HAP-1 (cell line): Measurements from ENCODE around the gene CHST2.

Source experiments
- DNase-seq, 2 experiments: peaks; one replicate each; pipeline ENCODE4 v3.0.0-alpha.2; 2016 to 2020; ENCODE audit warnings: low spot score in 2 of 2
- H3K27me3 ChIP-seq: fragments of 250-450 bp; sonication (Bioruptor Pico); 2 replicates; pipeline ENCODE4 v1.5.1; 2020; ENCODE audit warnings: low read depth, mild to moderate bottlenecking, moderate library complexity
- H3K36me3 ChIP-seq: fragments of 250-450 bp; sonication (Bioruptor Pico); replicated peaks from 2 replicates; pipeline ENCODE4 v1.5.1; 2020; ENCODE audit warnings: mild to moderate bottlenecking
- H3K4me1 ChIP-seq: fragments of 250-450 bp; sonication (Bioruptor Pico); 2 replicates; pipeline ENCODE4 v1.5.1; 2020; ENCODE audit warnings: mild to moderate bottlenecking
- H3K4me3 ChIP-seq: fragments of 250-450 bp; sonication (Bioruptor Pico); 2 replicates; pipeline ENCODE4 v1.5.1; 2020; ENCODE audit warnings: mild to moderate bottlenecking, moderate library complexity
- H3K9me3 ChIP-seq: fragments of 250-450 bp; sonication (Bioruptor Pico); 2 replicates; pipeline ENCODE4 v1.5.1; 2020; ENCODE audit warnings: mild to moderate bottlenecking, moderate library complexity
- in situ Hi-C: fragments of 300-500 bp; cut with MboI; formaldehyde crosslinking; loops from 3 replicates; pipeline ENCODE4 v1.14.3; 2020; ENCODE audit warnings: low sequenced_read_pairs, inconsistent platforms, mixed read lengths

The CHST2 gene

DNA sequence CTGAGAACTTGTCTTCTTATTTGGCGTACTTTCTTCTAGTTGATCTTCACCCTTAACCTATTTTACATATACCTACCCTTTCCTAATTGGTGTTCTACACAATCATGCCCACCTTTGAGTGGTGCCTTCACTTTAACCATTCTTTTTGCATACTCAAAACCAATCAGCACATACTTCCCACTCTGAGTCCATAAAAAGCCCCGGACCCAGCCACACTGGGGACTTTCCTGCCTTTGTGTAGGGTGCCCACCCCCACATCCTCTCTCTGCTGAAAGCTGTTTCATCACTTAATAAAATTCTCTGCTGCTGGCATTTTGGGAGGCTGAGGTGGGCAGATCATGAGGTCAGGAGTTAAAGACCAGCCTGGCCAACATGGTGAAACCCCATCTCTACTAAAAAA lies 15.9 kb upstream of the CHST2 start:
- no peaks in the 10 kb centered on the region; the same call in 1 of the 2 replicates for H3K9me3 ChIP-seq
- no peaks in the 10 kb centered on the region for H3K27me3 ChIP-seq
- no peak overlapping the region for H3K4me3 ChIP-seq
- in situ Hi-C loops = no loop called here
- no peaks in the 10 kb centered on the region for H3K36me3 ChIP-seq
- H3K4me1 ChIP-seq = peaks cover 6% of the 10 kb centered on the region
- no peak for DNase-seq

GRCh38 chr3:143105170-143105569 lies 14.4 kb upstream of the CHST2 start:
- no peaks in the 10 kb centered on the region; the same call in 1 of the 2 replicates for H3K9me3 ChIP-seq
- peaks cover 6% of the 10 kb centered on the region for H3K4me1 ChIP-seq
- DNase-seq = no peak
- in situ Hi-C loops = no loop called here
- H3K4me3 ChIP-seq = no peak overlapping the region
- no peaks in the 10 kb centered on the region for H3K36me3 ChIP-seq
- H3K27me3 ChIP-seq = no peaks in the 10 kb centered on the region

- Histone ChIP-seq H3K4me3 (no peak overlapping the region), H3K36me3 (no peaks in the 10 kb centered on the region), H3K9me3 (no peaks in the 10 kb centered on the region), H3K27me3 (peaks cover 3% of the 10 kb centered on the region; the same call in 1 of the 2 replicates), H3K4me1 (no peaks in the 10 kb centered on the region)
- in situ Hi-C loops = no loop called here
- no peak for DNase-seq
Measured at GRCh38 chr3:143109861-143110260, 9.7 kb upstream of the CHST2 start.

DNA sequence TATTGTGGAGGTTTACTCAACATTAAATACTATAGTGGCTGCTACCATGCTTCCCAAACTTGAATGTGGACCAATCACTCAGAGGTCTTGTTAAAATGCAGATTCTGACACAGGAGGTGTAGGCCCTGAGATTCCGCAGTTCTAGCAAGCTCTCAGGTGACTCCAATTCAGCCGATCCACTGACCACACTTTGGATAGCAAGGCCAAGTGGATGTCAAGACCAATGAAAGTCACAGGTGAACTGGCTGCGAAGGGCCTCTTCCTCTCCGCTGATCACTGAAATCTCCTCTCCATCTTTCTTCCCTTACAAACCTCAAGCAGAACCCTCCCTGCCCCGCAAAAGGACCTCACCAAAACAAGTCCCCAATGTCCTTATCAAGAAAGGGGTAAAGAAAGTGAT lies 9.2 kb upstream of the CHST2 start:
- H3K9me3 ChIP-seq = no peaks in the 10 kb centered on the region
- no peaks in the 10 kb centered on the region for H3K36me3 ChIP-seq
- H3K27me3 ChIP-seq = peaks cover 3% of the 10 kb centered on the region; the same call in 1 of the 2 replicates
- no peaks in the 10 kb centered on the region for H3K4me1 ChIP-seq
- no peak for DNase-seq
- in situ Hi-C loops = no loop called here
- no peak overlapping the region for H3K4me3 ChIP-seq

DNA sequence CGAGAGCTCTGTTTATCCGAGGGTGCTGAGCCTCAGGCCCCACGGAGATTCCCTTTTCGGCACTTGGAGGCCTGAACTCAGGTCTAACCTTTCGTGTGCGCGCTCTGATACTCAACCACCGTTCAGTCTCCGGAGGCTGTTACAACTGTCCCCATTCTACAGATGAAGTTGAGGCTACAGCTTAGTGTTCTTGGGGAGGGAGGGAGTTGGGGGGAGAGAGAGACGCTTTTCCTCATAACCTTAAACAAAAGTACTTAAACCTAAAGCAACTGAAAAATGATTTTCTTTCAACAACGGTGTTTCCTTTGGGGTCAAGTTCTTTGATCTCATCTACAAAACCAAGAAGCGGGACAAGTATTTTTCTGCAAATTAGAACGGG lies 952 bp upstream of the CHST2 start:
- Histone ChIP-seq H3K9me3 (no peaks in the 10 kb centered on the region), H3K36me3 (no peaks in the 10 kb centered on the region), H3K4me1 (no peaks in the 10 kb centered on the region; the same call in 1 of the 2 replicates), H3K4me3 (peak overlapping the region; percentile 55), H3K27me3 (peaks cover 11% of the 10 kb centered on the region)
- in situ Hi-C loops = no loop called here
- DNase-seq = no peak

DNA sequence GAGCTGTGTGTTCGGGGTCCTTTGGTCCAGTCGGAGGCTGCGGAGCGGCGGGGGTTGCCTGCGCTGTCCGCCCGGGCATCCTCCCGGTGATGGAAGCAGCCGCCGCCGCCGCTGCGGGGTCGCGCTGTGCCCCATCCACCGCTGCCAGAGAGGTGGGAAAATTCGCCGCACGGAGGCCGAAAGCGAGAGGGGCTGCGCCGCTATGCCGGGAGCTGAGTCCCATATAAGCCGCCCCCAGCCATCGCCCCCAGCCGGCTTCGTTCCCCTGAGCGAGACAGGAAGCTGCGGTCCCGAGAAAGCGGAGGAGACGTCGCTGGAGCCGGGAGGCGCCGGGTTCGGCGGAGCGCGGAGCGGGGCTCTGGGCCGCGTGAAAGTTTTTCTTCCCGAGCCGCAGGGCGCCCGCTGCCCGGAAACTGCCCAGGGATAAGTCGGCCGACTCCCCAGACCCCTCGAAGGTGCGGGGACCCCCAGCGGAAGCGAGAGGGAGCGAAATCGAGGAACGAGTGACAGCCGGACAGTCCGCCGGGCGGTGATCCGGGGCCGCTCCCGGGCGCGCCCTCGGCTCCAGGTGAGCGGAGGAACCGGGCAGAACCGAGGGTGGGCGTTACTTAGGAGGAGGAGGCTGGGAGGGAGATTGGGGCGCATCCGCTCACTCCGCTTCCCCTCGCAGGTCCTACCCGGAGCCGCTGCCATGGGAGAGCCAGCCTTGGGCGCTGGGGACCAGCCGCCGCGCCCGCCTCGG lies 574 bp downstream of the CHST2 start:
- peak in 1 of 2 experiments; percentile 47 for DNase-seq
- Histone ChIP-seq H3K4me1 (no peaks in the 10 kb centered on the region; the same call in 1 of the 2 replicates), H3K9me3 (no peaks in the 10 kb centered on the region), H3K27me3 (peaks cover 19% of the 10 kb centered on the region), H3K36me3 (no peaks in the 10 kb centered on the region), H3K4me3 (peak overlapping the region; percentile 55)
- in situ Hi-C loops = no loop called here

GRCh38 chr3:143120716-143121240 lies 1.2 kb downstream of the CHST2 start:
- in situ Hi-C loops = no loop called here
- Histone ChIP-seq H3K4me3 (peak overlapping the region; percentile 55), H3K36me3 (no peaks in the 10 kb centered on the region), H3K4me1 (no peaks in the 10 kb centered on the region; the same call in 1 of the 2 replicates), H3K27me3 (peaks cover 19% of the 10 kb centered on the region), H3K9me3 (no peaks in the 10 kb centered on the region)
- peak in 1 of 2 experiments; percentile 40 for DNase-seq

DNA sequence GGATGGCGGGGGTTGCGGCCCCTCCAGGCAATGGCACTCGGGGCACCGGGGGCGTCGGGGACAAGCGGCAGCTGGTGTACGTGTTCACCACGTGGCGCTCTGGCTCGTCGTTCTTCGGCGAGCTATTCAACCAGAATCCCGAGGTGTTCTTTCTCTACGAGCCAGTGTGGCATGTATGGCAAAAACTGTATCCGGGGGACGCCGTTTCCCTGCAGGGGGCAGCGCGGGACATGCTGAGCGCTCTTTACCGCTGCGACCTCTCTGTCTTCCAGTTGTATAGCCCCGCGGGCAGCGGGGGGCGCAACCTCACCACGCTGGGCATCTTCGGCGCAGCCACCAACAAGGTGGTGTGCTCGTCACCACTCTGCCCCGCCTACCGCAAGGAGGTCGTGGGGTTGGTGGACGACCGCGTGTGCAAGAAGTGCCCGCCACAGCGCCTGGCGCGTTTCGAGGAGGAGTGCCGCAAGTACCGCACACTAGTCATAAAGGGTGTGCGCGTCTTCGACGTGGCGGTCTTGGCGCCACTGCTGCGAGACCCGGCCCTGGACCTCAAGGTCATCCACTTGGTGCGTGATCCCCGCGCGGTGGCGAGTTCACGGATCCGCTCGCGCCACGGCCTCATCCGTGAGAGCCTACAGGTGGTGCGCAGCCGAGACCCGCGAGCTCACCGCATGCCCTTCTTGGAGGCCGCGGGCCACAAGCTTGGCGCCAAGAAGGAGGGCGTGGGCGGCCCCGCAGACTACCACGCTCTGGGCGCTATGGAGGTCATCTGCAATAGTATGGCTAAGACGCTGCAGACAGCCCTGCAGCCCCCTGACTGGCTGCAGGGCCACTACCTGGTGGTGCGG lies 1.9 kb downstream of the CHST2 start:
- DNase-seq = peak in 1 of 2 experiments; percentile 63
- Histone ChIP-seq H3K36me3 (no peaks in the 10 kb centered on the region), H3K9me3 (no peaks in the 10 kb centered on the region), H3K27me3 (peaks cover 19% of the 10 kb centered on the region), H3K4me3 (no peak overlapping the region), H3K4me1 (no peaks in the 10 kb centered on the region; the same call in 1 of the 2 replicates)
- in situ Hi-C loops = no loop called here

GRCh38 chr3:143122089-143122430 lies 2.5 kb downstream of the CHST2 start:
- H3K4me1 ChIP-seq = no peaks in the 10 kb centered on the region; the same call in 1 of the 2 replicates
- H3K4me3 ChIP-seq = no peak overlapping the region

DNA sequence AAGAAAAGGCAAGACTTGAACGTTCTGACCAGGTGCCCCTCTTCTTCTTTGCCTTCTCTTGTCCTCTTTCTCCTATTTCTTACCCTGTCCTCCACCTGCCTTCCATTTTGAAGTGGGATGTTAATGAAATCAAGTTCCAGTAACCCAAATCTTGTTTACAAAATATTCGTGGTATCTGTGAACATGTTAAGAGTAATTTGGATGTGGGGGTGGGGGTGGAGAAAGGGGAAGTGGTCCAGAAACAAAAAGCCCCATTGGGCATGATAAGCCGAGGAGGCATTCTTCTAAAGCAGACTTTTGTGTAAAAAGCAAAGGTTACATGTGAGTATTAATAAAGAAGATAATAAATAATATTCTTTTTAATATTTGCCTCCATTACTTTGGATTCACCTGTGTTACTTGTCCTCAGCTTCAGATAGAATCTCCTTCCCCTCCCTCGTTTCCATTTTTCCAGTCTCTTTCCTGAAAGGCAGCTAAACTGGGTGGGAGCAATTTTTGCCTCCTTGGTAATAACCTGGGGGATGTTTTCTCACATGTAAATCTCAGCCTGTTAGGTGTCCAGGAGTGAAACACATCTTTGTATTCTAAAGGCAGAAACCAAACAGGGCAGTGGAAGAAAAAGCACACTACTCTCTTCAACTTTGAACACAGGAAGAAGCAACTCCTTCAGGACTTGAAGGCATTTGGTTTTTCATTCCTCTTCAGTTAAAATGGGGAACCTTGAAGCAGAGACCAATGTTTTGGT lies 3.2 kb downstream of the CHST2 start:
- H3K27me3 ChIP-seq = peaks cover 16% of the 10 kb centered on the region
- no peaks in the 10 kb centered on the region for H3K36me3 ChIP-seq
- in situ Hi-C loops = no loop called here
- DNase-seq = no peak
- H3K4me1 ChIP-seq = no peaks in the 10 kb centered on the region; the same call in 1 of the 2 replicates
- H3K4me3 ChIP-seq = no peak overlapping the region
- no peaks in the 10 kb centered on the region for H3K9me3 ChIP-seq

More at GRCh38 chr3:143122089-143122430, 2.5 kb downstream of the CHST2 start:
- DNase-seq = no peak
- H3K27me3 ChIP-seq = peaks cover 19% of the 10 kb centered on the region
- H3K36me3 ChIP-seq = no peaks in the 10 kb centered on the region
- H3K9me3 ChIP-seq = no peaks in the 10 kb centered on the region
- in situ Hi-C loops = no loop called here

DNA sequence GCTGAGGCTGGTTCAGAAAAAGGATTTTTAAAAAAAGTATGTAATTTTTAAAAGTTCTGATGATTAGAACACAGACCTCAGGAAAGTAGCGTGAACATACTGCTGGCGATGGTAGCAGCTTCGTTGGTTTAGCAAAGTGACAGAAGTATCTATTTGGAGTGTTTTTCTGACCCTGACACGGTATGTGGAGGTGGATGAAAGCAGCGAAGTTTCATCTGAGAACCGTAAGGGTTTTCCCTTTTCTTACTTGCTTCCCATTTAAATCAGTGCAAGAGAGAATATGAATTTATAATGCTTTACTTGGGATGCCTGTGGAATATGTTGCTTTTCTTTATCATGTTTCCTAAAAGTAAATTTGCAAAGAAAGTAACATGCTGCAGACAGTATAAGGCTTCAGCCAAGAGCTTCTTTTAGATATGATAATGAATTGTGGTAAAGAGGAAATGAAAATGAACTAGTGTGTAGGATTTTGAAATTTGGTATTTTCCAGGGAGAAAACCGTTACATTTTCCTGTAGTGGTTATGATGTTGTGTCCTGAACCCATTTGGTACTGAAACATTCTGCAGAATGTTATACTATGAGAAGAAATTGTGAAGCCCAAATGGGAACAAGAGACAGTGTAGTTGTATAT lies 3.9 kb downstream of the CHST2 start:
- peaks cover 16% of the 10 kb centered on the region for H3K27me3 ChIP-seq
- in situ Hi-C loops = no loop called here
- H3K9me3 ChIP-seq = no peaks in the 10 kb centered on the region
- no peaks in the 10 kb centered on the region; the same call in 1 of the 2 replicates for H3K4me1 ChIP-seq
- H3K4me3 ChIP-seq = no peak overlapping the region
- H3K36me3 ChIP-seq = no peaks in the 10 kb centered on the region
- DNase-seq = no peak

DNA sequence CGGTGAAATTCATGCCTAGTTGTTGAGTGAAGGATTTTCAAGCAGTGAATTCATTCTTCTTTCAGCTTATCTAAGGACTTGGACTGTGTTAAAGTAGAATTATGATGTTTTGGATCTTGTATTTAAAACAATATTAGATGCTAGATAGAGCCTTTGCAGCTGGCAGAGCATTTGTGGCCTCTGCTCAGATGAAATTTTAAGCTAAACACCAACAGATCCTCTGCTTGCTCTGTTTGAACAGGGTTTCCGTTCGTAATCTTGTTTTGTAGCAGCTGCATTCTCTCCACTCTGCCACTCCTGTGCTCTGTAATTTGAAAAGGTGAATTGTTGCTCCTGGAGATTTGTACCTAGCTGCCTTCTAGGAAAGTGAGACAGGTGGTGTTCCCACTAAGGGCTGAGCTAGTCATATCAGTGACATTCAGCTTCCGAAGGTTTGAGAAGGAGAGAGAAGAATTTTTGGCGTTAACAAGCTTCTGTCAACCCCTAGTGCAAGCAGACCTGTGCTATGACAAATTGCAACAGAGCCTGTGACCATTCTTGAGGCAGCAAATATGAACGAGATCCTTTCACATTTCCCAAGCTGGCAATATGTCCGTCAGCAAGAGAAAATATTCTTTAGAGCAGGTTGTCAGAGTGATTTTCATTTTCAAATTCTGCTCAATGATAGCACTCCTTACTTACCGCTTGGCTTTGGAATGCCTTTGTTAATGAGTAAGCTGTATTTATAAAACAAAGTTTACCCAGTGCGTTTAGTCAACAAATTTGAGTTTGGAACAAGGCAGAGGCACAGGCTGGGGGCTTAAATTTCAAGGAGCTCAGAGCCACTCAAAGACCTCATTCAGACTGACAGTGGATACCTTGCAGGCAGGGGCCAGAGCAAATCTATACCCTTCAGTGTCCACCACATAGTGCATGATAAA lies 5.3 kb downstream of the CHST2 start:
- in situ Hi-C loops = no loop called here
- no peak for DNase-seq
- H3K9me3 ChIP-seq = no peaks in the 10 kb centered on the region
- peaks cover 8% of the 10 kb centered on the region for H3K27me3 ChIP-seq
- H3K4me3 ChIP-seq = no peak overlapping the region
- H3K36me3 ChIP-seq = no peaks in the 10 kb centered on the region
- H3K4me1 ChIP-seq = no peaks in the 10 kb centered on the region
